ENCODE measurements around the gene STK11. TPM values are rescaled to one million over a fixed set of nuclear protein-coding genes. Genes with fewer than 3 reads are reported as not detected.

STK11 gene
- total RNA-seq, 1 experiment from 2014 or later, result 116 TPM

GRCh38 chr19:1228161-1228957 lies 22.8 kb downstream of the STK11 start:
- intact Hi-C loops (cut with micrococcal nuclease; ENCODE audit: unreplicated experiment), result no loop called here
- peaks cover 14% of the 10 kb centered on the region for H3K4me1 ChIP-seq (ENCODE audit: control insufficient read depth, insufficient read depth, low read length)
- H3K27me3 ChIP-seq (ENCODE audit: control insufficient read depth, insufficient read depth, low read length), result no peaks in the 10 kb centered on the region
- no peak overlapping the region for H3K27ac ChIP-seq (ENCODE audit: low read length)
- no peak for DNase-seq (ENCODE audit: low read depth, low spot score)
- H3K4me3 ChIP-seq (ENCODE audit: low read depth in 2 of 2, low read length in 2 of 2), result no peak overlapping the region
- H3K36me3 ChIP-seq (ENCODE audit: control insufficient read depth, insufficient read depth, low read length), result no peaks in the 10 kb centered on the region
- in situ Hi-C loops (cut with HindIII; ENCODE audit: low pct_unique_long_range_greater_than_20kb, low sequenced_read_pairs), result no loop called here
- no peak for ATAC-seq
- ChIA-PET CTCF (no interaction called here), POLR2A (no interaction called here)
- TF ChIP-seq TCF7L2 (IDR thresholded peaks at IDR 0.05; ENCODE audit: low read depth, low read length), result no peak
- TF ChIP-seq, protein P1, sequence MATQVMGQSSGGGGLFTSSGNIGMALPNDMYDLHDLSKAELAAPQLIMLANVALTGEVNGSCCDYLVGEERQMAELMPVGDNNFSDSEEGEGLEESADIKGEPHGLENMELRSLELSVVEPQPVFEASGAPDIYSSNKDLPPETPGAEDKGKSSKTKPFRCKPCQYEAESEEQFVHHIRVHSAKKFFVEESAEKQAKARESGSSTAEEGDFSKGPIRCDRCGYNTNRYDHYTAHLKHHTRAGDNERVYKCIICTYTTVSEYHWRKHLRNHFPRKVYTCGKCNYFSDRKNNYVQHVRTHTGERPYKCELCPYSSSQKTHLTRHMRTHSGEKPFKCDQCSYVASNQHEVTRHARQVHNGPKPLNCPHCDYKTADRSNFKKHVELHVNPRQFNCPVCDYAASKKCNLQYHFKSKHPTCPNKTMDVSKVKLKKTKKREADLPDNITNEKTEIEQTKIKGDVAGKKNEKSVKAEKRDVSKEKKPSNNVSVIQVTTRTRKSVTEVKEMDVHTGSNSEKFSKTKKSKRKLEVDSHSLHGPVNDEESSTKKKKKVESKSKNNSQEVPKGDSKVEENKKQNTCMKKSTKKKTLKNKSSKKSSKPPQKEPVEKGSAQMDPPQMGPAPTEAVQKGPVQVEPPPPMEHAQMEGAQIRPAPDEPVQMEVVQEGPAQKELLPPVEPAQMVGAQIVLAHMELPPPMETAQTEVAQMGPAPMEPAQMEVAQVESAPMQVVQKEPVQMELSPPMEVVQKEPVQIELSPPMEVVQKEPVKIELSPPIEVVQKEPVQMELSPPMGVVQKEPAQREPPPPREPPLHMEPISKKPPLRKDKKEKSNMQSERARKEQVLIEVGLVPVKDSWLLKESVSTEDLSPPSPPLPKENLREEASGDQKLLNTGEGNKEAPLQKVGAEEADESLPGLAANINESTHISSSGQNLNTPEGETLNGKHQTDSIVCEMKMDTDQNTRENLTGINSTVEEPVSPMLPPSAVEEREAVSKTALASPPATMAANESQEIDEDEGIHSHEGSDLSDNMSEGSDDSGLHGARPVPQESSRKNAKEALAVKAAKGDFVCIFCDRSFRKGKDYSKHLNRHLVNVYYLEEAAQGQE (IDR thresholded peaks at IDR 0.05; ENCODE audit: insufficient read depth in 1 of 2, low read depth in 2 of 2, low read length in 1 of 2), result no peak
- TF ChIP-seq SIN3A (IDR thresholded peaks at IDR 0.05; ENCODE audit: borderline replicate concordance, insufficient read depth, low read depth, low read length), result no peak
- no peak for TF ChIP-seq CTCF (IDR thresholded peaks at IDR 0.05)
- TF ChIP-seq POLR2AphosphoS5 (IDR thresholded peaks at IDR 0.05; ENCODE audit: low read depth, low read length), result no peak
- H3K9me3 ChIP-seq (ENCODE audit: control insufficient read depth, insufficient read depth, low read depth, low read length), result no peaks in the 10 kb centered on the region
- BruUV-seq (replicated peaks), result no TSS peak

- in situ Hi-C loops (cut with HindIII; ENCODE audit: low pct_unique_long_range_greater_than_20kb, low sequenced_read_pairs) (no loop called here), intact Hi-C loops (cut with micrococcal nuclease; ENCODE audit: unreplicated experiment) (no loop called here)
- CTCF ChIA-PET, result no interaction called here
- TF ChIP-seq POLR2AphosphoS5 (IDR thresholded peaks at IDR 0.05; ENCODE audit: low read depth, low read length) (no peak), TCF7L2 (IDR thresholded peaks at IDR 0.05; ENCODE audit: low read depth, low read length) (no peak), CTCF (IDR thresholded peaks at IDR 0.05) (no peak), SIN3A (IDR thresholded peaks at IDR 0.05; ENCODE audit: borderline replicate concordance, insufficient read depth, low read depth, low read length) (no peak)
- TF ChIP-seq, protein P1 (IDR thresholded peaks at IDR 0.05; ENCODE audit: insufficient read depth in 1 of 2, low read depth in 2 of 2, low read length in 1 of 2), result no peak
- POLR2A ChIA-PET, result no interaction called here
- no TSS peak for BruUV-seq (replicated peaks)
- no peaks in the 10 kb centered on the region for H3K36me3 ChIP-seq (ENCODE audit: control insufficient read depth, insufficient read depth, low read length)
- H3K9me3 ChIP-seq (ENCODE audit: control insufficient read depth, insufficient read depth, low read depth, low read length), result no peaks in the 10 kb centered on the region
- no peak overlapping the region for H3K27ac ChIP-seq (ENCODE audit: low read length)
- no peaks in the 10 kb centered on the region for H3K27me3 ChIP-seq (ENCODE audit: control insufficient read depth, insufficient read depth, low read length)
- DNase-seq (ENCODE audit: low read depth, low spot score) (no peak), ATAC-seq (no peak)
- H3K4me3 ChIP-seq (ENCODE audit: low read depth in 2 of 2, low read length in 2 of 2), result no peak overlapping the region
- peaks cover 14% of the 10 kb centered on the region for H3K4me1 ChIP-seq (ENCODE audit: control insufficient read depth, insufficient read depth, low read length)
Measured at GRCh38 chr19:1229056-1229923, 23.7 kb downstream of the STK11 start.
